Activated T-cell treated with anti-CD3 and anti-CD28 coated beads, Interleukin-2, amount 50 U/mL, for 1 hour (primary cell): Measurements from ENCODE around the gene MBTD1.
"Not testable (repeated sequence)": the region's sequence is repeated elsewhere in the genome, so short reads cannot be mapped to it uniquely, and the experiment has no call there.

Experiments
- DNase-seq: peaks from one replicate; pipeline ENCODE4 v3.0.0-alpha.2; 2020

The MBTD1 gene

DNA sequence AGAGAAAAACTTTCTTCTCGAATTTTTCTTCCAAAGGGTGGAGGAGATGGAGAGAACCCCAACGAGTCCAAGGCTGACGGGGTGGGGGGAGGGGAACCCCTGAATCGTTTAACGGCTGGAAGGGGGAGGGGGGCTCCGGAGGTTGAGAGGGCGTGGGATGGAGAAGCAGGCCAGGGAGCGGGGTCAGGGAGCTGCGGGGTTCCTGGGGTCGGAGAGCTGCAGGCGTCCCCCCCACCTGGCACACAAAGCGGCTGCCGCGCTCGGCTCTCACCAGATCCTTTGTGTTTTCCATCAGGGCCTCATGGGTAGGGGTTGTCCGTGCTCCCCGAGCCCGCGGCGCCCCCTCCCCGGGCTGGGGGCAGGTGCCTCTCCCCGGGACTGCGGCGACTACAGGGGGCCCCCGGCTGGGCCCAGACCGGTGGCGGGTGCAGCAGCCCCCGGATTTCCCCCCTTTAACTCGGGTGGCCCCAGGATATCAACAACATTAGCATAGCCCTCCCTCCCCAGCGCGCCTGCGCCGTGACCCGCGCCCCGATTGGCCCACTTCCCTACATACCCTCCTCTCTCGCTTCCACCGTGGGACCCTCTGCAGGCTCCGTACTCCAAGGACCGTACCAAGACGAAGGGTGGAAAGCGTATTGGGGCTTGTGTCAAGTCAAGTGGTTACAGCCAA is at the start of gene MBTD1:
Gene MBTD1 (minus strand): TSS at position 486 of the 673 bp plus-strand sequence. CDS start 34,888 bp downstream, outside the sequence.
- peak; percentile 90 for DNase-seq

DNA sequence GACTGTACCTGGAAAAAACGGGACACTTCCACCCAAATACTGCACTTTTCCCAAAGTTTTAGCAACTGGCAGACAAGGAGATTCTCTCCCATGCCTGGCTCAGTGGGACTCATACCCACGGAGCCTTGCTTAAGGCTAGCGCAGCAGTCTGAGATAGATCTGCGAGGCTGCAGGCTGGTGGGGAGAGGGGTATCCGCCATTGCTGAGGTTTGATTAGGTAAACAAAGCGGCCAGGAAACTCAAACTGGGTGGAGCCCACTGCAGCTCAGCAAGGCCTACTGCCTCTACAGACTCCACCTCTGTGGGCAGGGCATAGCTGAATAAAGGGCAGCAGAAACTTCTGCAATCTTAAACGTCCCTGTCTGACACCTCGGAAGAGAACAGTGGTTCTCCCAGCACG is 45.3 kb upstream of the MBTD1 start:
- DNase-seq = no peak

DNA sequence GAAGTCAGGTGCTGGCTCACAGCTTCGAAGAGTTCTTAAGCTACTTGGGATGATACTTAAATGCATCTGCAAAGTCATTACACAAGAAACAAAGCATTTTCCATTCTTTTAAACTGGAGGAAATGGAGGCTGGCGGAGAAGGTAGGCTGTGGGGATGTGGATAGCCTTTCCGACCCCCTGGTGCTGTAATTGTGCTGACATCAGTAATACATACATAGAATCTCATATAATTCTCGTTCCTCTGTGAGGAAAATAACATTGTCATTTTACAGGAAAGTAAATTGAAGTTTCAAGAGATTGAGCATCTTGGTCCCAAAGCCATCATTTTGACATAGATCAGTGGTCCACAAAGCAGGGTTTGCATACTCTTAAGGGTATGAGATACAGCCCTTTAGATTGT is 40.0 kb upstream of the MBTD1 start:
- no peak for DNase-seq

DNA sequence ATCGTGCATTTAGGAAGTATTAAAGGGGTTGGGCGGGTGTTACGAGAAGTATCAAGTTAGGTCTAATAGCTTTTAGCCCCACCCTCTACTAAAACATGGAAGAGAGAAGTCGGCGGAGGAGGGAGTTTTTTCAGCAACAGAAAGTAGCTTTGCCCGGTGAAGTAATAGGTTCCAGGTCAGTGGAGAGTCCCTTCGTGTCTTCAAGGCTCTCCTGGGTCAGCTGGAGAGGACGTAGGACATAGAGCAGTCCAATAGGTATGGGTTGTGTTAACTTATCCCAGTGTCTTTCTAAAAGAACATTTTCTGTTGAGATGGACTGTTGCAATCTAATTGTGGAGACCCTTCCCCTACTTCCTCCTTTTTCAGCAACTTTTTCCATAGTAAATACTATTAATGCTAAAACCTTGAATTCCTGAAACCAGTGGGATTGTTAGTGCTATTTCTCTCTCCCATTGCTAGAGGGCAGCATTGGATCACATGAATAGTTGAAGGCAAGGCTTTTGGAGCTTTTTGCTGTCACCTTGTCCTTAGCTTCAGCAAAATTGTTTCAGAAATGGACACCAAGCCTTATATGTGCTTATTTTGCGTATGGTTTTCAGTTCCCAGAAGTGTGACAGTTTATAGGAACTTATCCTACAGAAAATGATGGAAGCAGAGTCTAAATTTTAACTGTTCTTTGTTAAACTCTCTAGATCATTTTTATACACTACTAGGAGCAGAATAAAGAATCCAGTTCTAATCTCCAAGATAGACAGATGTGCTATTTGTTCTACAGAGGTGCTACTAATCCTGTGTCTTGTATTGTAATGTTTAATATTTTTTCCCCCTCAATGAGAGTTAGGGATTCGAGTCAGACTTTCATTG is 38.9 kb upstream of the MBTD1 start:
- DNase-seq = no peak

DNA sequence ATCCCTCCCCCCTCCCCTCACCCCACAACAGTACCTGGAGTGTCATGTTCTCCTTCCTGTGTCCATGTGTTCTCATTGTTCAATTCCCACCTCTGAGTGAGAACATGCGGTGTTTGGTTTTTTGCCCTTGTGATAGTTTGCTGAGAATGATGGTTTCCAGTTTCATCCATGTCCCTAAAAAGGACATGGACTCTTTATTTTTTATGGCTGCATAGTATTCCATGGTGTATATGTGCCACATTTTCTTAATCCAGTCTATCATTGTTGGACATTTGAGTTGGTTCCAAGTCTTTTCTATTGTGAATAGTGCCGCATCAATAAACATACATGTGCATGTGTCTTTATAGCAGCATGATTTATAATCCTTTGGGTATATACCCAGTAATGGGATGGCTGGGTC is 34.5 kb upstream of the MBTD1 start:
- DNase-seq = not testable (repeated sequence)

DNA sequence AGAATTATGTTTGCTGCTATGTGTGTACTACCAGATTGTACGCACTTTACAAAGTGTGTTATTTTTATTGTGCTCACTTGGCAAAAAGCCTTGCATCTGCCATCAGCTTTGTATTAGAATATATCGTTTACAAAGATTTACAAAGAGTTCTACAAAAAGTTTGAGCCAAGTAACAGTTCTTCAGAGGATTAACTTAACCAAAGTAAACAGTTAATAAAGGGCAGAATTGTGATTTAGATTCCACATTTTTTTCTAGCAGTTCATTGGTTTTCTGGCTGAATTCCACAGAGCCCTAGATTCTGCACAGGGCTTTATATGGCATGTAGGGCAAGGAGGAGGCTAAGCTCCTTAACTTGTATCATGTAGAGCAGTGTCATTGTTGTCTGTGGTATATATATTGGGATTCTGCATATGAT is 29.9 kb upstream of the MBTD1 start:
- DNase-seq = no peak

DNA sequence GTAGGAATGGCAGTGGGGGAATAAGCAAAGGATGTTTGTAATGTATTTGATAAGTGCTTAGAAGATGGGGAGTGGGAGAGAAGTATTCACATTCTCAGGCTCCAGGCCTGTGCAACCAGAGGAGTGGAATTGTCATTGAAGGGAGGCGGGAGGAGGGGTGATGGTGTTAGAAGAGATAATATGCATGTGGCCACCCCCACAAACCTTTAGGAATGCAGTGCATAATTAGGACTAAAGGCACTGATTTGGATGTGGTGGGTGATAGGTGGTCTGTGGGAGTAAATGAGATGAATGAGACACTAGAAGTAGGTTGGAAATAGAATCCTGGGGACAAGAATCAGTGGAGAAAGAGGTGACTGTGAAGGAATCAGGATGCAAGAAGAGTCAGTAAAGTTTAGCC is 27.6 kb upstream of the MBTD1 start:
- DNase-seq = no peak

DNA sequence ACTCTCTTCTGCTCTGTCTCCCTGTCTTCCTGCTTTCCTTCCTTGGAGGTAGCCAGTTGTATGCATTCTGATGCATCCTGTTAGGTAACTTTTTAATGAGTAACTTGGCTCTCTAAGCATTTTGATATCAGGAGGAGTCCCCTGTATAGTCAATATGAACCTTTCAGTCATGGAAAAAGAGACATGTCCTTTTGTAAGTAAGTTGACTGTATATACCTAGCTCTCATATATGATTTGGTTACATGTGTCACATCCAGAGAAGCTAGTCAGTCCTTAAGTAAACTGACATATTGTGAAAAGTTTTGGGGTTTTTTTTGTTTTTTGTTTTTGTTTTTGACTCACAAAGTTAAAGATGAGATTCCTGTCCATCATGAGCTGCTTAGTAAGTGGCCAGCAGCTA is 19.3 kb upstream of the MBTD1 start:
- no peak for DNase-seq

DNA sequence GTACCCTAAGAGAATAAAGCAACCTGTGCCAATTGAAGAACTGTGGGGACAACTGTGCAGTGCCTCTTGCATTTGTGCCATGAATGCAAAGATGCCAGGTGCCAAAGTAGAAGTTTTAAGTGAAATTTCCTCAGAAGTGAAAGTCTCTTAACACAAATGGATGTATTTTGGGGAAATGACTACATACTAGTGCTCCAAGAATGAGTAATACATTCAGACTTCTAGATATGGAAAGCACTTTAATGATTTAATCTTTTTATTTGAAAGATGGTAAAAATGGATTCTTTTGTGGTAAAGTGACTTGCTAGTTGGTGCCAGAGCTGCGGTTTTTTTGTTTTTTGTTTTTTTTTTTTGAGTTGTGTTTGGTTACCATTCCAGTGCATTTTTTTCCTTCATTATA is 15.5 kb upstream of the MBTD1 start:
- DNase-seq = no peak

DNA sequence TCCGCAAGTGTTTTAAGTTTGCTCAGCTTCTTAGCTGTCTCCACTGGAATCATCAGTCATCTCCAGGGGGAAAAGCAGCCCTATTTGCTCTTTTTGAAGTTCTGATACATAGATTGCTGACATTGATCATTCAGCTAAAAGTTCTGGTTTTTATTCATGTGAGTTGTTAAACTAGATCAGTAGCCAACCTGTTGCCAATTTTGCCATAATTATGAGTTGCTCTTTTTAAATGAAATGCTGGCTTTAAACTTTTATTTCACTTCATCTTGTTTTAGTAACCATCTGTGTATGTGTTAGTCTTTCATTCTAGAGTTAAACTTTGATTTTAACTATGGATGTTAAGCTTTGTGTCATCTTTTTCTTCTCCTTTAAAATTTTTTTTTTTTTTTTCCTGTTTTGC is 13.0 kb upstream of the MBTD1 start:
- DNase-seq = no peak

DNA sequence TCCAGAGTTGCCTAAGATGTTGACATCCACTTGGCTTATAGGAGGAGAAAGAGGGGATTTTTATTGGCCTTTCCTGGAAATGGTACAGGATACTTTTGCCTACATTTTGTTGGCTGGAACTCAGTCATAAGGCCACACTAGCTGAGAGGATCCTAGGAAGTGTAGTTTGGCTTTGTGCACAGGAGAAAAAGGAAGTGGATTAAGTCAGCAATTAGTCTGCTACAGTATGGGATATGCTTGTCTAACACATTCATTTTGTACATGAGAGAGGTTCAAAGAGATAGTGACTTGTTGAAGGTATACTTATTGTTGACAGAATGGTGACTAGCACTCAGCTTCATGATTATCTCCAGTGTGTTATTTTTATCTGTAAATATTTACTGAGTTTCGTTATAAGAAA is 10.8 kb upstream of the MBTD1 start:
- DNase-seq = no peak

DNA sequence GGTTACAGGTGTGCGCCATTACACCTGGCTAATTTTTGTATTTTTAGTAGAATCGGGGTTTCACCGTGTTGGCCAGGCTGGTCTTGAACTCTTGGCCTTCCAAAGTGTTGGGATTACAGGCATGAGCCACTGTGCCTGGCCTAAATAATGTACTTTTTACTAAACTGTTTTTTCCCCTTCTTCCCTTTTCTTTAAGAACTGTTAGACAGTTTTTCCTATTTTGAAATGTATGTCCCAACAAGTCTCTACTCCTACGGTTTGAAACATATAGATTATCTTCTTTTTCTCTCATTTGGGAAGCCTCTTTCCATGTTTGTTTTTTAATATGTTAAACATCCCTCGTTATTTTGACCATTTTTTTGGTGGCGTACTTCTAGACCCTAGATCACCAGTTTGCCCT is 10.1 kb upstream of the MBTD1 start:
- DNase-seq = no peak

DNA sequence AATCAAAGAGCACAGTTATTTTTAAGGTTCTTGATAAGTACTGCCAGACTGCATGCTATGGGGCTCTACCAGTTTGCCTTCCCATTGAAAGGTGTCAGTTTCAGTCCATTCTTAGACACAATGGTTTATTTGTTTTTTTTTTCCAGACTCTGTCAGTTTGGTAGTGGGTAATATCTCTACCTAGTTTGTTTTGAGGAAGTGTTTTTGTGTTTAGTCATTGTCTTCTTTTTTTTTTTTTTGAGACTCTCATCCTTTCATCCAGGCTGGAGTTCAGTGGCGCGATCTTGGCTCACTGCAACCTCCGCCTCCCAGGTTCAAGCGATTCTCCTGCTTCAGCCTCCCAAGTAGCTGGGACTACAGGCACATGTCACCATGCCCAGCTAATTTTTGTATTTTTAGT is 4.6 kb upstream of the MBTD1 start:
- not testable (repeated sequence) for DNase-seq

DNA sequence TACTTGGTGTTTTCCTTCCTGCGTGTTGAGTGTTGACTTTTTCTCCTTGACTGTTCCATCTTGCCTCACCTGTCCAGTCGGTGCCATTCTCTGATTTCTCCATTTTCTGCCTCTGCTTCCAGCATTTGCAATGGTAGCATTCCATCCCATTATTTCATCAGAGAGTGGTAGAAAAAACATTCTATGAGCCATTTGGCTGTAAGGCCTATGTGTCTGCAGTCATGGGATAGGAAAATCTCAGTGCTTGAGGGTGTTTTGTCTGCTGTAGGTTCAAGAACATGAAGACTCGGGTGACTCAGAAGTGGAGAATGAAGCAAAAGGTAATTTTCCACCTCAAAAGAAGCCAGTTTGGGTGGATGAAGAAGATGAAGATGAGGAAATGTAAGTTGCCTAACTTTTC is 3.2 kb upstream of the MBTD1 start:
- DNase-seq = no peak

DNA sequence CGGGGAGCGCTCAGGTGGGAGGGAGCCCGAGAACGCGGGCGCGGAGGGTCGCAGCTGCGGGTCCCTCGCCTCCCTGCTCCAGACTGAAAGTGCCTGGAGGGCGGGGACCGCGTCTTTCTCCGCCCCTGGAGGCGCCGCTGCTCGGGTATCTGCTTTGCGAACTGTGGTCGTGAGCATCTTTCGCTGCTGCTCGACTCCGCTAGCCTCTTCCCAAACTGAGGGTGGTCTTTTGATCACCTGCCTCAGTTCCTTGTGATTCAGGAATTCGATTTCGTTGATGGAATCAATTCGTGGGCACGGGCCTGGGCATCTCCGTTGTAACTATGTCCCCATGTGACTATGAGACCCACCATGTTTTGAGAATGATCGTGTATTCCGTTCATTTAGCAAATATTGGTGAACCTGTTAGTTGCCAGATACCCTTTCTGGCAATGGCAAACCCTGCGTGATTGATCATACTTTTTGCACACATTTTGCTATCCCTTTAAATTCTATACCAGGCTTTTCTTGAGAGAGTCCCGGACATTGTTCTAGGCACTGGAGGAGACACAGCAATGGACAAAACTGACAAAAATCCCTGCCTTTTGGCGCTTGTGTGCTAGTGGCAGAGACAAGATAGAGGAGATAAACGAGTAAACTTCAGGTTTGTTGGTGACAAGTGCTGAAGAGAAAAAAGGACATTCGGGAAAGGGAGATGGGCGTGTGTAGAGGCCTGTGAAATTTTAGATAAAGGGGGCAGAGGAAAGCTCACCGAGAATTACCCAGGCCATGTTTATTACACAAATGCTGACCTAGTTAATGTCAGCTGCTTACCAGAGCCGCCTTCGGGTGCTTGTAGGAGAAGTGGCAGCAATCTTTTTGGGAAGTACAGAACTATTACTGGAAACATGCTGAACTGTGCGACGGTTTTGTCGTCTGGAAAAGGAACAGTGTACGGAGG is 1.4 kb upstream of the MBTD1 start:
- DNase-seq = no peak

DNA sequence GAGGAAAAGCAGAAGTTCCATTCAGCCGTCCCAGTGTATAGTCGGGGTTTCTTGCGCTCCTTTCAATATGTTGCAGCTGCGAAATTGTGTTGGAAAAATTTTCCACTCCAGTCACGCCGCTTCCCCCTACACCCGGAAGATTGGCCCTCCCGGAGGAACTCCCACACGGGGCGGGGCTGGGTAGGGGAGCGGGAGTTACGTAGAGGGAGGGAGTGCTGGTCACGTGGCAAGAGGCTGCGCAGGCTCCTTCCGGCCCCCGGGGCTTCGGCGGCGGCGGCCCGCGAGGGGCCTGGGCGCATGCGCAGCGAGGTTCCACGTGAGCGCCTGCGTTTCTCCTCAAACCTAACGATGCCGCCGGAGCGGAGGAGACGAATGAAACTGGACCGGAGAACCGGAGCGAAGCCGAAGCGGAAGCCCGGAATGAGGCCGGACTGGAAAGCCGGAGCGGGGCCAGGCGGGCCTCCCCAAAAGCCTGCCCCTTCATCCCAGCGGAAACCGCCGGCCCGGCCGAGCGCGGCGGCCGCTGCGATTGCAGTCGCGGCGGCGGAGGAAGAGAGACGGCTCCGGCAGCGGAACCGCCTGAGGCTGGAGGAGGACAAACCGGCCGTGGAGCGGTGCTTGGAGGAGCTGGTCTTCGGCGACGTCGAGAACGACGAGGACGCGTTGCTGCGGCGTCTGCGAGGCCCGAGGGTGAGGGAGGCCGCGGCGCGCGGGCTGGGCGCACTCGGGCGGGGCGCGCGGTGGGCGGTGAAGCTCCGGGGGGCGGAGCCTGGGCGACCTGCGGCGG is 581 bp upstream of the MBTD1 start, which contains the start of gene UTP18:
Gene UTP18 (plus strand): TSS at position 310 of the 787 bp plus-strand sequence. CDS start 39 bp downstream, at position 349.
- peak; percentile 94 for DNase-seq

DNA sequence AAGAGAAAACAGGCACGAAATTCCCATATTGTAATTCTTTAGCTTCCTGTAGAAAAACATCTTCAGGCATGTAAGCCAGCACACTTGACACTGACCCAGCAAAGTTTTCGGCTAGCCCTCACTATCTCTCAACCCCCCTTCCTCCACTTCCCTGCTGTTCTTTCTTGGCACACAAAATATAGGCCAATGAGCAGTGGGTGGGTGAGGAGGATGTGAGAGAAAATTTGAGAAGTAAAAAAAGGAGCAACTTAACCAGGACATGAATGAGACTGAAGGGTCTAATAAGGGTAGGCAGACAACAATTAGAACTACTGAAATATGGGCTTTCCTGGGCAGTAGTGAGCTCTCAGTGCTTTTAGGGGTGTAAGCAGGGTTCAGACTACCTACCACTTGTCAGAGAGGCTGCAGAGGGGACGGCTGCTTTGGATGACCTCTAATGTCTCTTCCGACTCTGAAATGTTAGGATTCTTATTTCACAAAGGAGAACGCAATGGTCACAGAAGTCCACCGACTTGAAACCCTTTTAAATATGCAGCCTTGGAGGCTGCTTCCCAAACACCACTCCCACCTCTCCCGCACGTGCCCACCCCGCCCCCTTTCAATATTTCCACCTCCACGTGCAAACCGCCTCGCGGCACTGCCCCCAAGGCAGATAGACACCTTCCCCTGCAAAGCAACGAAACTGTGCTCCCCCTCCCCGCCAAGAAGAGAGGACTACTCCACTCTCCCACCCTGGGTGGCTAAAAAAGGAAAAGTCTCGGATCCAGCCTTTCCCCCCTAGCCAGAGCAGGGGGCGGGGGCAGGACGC is 889 bp downstream of the MBTD1 start:
- no peak for DNase-seq

DNA sequence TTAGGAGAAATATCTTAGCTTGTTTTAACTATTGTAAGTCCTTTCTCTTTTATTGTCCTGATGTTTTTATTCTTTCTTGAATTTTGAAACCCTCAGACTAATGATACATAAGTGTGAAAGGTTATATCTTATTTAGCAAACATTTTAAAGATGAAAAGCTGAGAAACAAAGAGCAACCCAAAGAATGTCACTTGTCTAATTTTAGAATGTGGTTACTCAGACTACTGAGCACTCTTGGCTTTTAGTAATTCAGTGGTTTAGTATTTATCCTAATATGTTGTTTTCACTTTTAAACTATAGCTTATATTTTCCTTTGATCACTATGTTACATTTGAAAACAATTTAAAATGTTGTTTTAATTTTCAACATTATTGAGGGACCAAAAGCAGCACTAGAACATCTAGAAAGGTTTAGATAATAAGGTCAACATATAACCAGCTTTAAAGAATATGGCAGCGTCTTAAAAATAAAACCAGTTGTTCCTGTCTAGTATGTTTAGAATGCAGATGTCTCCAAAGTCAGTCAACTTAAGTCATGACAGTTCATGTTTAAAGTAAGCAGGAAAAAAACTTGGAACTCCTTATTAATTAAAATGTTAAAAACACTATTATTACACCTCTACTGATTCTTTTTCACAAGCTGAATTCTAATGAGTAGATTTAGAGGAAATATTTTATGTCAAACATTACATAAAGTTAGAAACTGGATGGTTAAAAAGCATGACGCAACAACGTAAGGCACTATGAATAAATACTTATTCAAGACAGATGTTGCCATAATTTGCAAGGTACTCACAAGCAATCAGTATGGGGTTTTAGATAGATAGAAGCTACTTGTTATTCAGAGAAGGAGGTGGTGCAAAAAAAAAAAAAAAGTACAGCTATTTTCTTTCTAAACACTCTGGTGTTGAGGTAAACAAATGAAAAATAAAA is 2.4 kb downstream of the MBTD1 start:
- no peak for DNase-seq

DNA sequence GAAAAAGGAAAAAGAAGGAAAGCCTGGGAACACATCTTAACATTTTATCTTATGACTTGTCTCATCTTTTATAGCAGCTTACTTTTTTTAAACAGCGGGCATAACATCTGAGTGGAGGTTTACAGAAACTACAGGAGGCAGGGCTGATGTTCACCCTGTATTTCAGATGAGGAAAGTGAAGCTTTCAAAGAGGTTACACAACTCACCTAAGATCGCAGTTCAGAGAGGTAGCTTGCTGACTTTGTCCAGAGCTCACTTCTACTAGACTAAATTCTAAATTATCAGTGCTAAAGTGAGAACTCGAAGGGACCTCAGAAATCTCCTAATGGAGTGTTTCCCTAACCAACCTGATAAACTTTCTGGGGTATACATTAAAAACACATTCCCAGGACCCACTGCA is 3.7 kb downstream of the MBTD1 start:
- no peak for DNase-seq

DNA sequence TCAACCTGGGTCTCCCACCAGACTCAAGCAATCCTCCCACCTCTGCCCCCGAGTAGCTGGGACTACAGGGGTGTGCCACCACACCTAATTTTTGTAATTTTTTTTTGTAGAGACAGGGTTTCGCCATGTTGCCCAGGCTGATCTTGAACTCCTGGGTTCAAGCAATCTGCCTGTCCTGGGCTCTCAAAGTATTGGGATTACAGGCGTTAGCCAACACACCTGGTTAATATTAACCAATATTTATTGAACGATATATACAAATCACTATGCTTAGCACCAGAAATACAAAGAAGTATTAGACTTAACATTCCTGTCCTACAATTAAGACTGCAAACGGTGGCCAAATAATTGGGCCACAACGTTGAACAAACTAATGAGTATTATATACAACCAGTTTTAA is 4.2 kb downstream of the MBTD1 start:
- DNase-seq = no peak
